Muscle of leg (tissue), 11 donors: ENCODE results near the gene SMAD9. TPM values are rescaled to one million over a fixed set of nuclear protein-coding genes. Genes with fewer than 3 reads are reported as not detected.
"Not testable (repeated sequence)": the region's sequence is repeated elsewhere in the genome, so short reads cannot be mapped to it uniquely, and the experiment has no call there.

Experiments
- DNase-seq: peaks from one replicate; pipeline ENCODE4 v3.0.0; 2013
- H3K27ac ChIP-seq: one replicate; pipeline ENCODE4 v1.5.1; 2013; ENCODE audit warnings: mild to moderate bottlenecking, low read length, control low read depth
- H3K27me3 ChIP-seq: one replicate; pipeline ENCODE4 v1.6.1; 2013; ENCODE audit warnings: low read length; ENCODE audit not compliant: control insufficient read depth, insufficient read depth
- H3K36me3 ChIP-seq: one replicate; pipeline ENCODE4 v1.6.1; 2013; ENCODE audit warnings: low read length; ENCODE audit not compliant: control insufficient read depth, insufficient read depth
- H3K4me1 ChIP-seq: one replicate; pipeline ENCODE4 v1.6.1; 2013; ENCODE audit warnings: low read length; ENCODE audit not compliant: control insufficient read depth, insufficient read depth
- H3K4me3 ChIP-seq: one replicate; pipeline ENCODE4 v1.5.1; 2013; ENCODE audit warnings: low read length, control low read depth
- H3K9me3 ChIP-seq: replicated peaks from 2 replicates; pipeline ENCODE4 v1.6.1; 2013; ENCODE audit warnings: low read depth, low read length; ENCODE audit not compliant: control insufficient read depth
- WGBS: methylation state at CpG from one replicate; pipeline ENCODE4 v1.1.5; 2013; ENCODE audit warnings: missing lambda C conversion rate; ENCODE audit not compliant: insufficient coverage; 5-methylcytosine and 5-hydroxymethylcytosine counted together
- polyA plus RNA-seq, 8 donors: library from polyadenylated mRNA; unstranded; fragments of 120-200 nt; gene quantifications; one replicate each; pipeline versions ENCODE4 v1.2.1 to v1.2.3, GENCODE V29; 2013; ENCODE audit warnings: inconsistent platforms in 1 of 8, low replicate concordance in 1 of 8; ENCODE audit not compliant: insufficient read length in 8 of 8, insufficient read depth in 1 of 8
- total RNA-seq: library from RNA; stranded (reverse); fragments of 120-200 nt; gene quantifications from one replicate; pipeline ENCODE4 v1.2.4, GENCODE V29; 2013

The SMAD9 gene
- total and polyA plus RNA-seq, 9 donors: 12.2 to 20.1 (median 15.8) TPM

DNA sequence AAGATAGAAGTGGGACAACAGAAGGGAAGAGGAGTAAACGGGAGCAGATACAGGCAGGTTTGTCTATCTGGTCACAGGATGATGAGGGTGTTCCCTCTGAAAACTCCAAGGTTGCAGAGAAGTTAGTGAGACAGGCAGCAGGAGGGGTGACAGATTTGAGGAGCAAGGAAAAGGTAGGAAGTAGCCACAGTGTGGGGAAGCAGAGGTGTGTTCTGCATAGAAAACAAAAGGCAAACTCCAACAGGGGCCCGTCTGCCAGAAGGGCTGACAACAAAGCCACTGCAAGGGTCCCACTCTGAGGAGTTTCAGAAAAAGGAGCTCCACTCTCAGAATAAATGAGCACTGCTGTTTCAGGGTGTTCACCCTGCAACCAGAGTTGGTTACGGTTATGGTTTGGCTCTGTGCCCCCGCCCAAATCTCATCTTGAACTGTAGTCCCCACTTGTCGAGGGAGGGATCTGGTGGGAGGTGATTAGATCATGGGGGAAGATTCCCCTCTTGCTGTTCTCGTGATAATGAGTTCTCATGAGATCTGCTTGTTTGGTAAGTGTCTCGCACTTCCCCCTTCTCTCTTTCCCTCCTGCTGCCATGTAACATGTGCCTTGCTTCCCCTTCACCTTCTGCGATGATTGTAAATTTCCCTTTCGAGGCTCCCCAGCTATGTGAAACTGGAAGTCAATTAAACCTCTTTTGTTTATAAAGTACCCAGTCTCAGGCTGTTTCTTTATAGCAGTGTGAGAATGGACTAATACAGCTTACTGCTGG lies 32.1 kb downstream of the SMAD9 start:
- WGBS: 67% methylated on average over 3 of the region's 9 CpGs
- no peak for DNase-seq
- Histone ChIP-seq H3K9me3 (no peaks in the 10 kb centered on the region), H3K4me1 (no peaks in the 10 kb centered on the region), H3K36me3 (no peaks in the 10 kb centered on the region), H3K27ac (no peak overlapping the region), H3K4me3 (no peak overlapping the region), H3K27me3 (no peaks in the 10 kb centered on the region)

- 100% methylated on average over 3 of the region's 6 CpGs for WGBS
- no peak for DNase-seq
- H3K9me3 ChIP-seq: no peaks in the 10 kb centered on the region
Measured at GRCh38 chr13:36885901-36886300, 34.1 kb downstream of the SMAD9 start.

DNA sequence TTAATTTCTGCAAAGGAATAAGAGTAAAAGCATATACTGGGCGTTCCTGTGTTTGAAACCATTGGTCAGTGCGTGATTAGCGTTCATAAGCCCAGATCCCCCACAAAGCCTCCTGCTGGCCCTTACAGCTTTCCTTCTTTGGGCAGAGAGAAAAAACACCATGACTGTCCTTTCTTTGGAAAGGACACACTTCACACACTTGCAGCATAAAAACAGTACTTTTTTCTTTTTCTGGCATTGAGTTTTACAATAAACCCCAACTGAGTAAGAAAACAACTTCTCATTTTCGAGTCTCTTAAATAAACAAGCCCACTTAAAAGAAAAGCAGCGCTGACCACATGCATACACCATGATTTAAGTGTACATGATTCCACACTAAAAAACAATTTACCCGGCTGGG lies 35.8 kb downstream of the SMAD9 start:
- Histone ChIP-seq H3K36me3 (peaks cover 3% of the 10 kb centered on the region), H3K27ac (no peak overlapping the region), H3K9me3 (no peaks in the 10 kb centered on the region), H3K4me1 (peaks cover 4% of the 10 kb centered on the region), H3K27me3 (no peaks in the 10 kb centered on the region), H3K4me3 (no peak overlapping the region)
- no peak for DNase-seq
- 83% methylated on average over 2 of the region's 6 CpGs for WGBS

More at GRCh38 chr13:36885901-36886300, 34.1 kb downstream of the SMAD9 start:
- H3K27ac ChIP-seq: no peak overlapping the region
- H3K27me3 ChIP-seq: no peaks in the 10 kb centered on the region
- H3K4me3 ChIP-seq: no peak overlapping the region
- peaks cover 4% of the 10 kb centered on the region for H3K4me1 ChIP-seq
- no peaks in the 10 kb centered on the region for H3K36me3 ChIP-seq

DNA sequence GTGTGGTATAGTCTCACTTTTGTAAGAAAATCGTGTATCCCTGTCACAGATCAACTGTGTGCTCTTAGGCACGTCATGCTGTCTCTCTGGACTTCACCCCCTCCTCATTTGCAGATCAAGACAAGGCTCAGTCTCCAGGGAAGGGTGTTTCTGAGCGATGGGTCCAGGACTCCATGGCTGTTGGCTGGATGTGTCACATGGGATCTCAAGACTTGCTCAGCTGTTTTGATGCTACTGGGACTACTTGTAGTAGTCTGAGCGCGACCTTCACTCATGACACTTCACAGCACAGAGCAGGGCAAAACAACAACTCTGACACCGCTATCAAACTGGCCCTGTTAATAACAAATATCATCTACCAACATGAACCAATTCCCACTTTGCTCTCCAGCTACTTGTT lies 36.2 kb downstream of the SMAD9 start:
- Histone ChIP-seq H3K4me3 (no peak overlapping the region), H3K27ac (no peak overlapping the region), H3K27me3 (no peaks in the 10 kb centered on the region), H3K9me3 (no peaks in the 10 kb centered on the region), H3K36me3 (peaks cover 7% of the 10 kb centered on the region), H3K4me1 (peaks cover 4% of the 10 kb centered on the region)
- WGBS: 90% methylated on average over 2 of the region's 6 CpGs
- no peak for DNase-seq

GRCh38 chr13:36883392-36883791 lies 36.6 kb downstream of the SMAD9 start:
- H3K27me3 ChIP-seq, H3K4me3 ChIP-seq, H3K9me3 ChIP-seq, H3K27ac ChIP-seq, DNase-seq, H3K36me3 ChIP-seq, H3K4me1 ChIP-seq: not testable (repeated sequence)
- no CpG with 5 or more reads among the region's 5 CpGs for WGBS

GRCh38 chr13:36882829-36883390 lies 37.1 kb downstream of the SMAD9 start:
- H3K4me3 ChIP-seq: no peak overlapping the region
- H3K27ac ChIP-seq: no peak overlapping the region
- H3K36me3 ChIP-seq: peaks cover 7% of the 10 kb centered on the region
- H3K9me3 ChIP-seq: no peaks in the 10 kb centered on the region
- peaks cover 4% of the 10 kb centered on the region for H3K4me1 ChIP-seq
- no peak for DNase-seq
- 77% methylated on average over 2 of the region's 6 CpGs for WGBS
- H3K27me3 ChIP-seq: no peaks in the 10 kb centered on the region

GRCh38 chr13:36880961-36881360 lies 39.1 kb downstream of the SMAD9 start:
- Histone ChIP-seq H3K4me1 (peaks cover 4% of the 10 kb centered on the region), H3K27me3 (no peaks in the 10 kb centered on the region), H3K4me3 (no peak overlapping the region), H3K27ac (no peak overlapping the region), H3K36me3 (peaks cover 10% of the 10 kb centered on the region), H3K9me3 (no peaks in the 10 kb centered on the region)
- DNase-seq: peak; percentile 27
- no CpG with 5 or more reads among the region's 2 CpGs for WGBS

DNA sequence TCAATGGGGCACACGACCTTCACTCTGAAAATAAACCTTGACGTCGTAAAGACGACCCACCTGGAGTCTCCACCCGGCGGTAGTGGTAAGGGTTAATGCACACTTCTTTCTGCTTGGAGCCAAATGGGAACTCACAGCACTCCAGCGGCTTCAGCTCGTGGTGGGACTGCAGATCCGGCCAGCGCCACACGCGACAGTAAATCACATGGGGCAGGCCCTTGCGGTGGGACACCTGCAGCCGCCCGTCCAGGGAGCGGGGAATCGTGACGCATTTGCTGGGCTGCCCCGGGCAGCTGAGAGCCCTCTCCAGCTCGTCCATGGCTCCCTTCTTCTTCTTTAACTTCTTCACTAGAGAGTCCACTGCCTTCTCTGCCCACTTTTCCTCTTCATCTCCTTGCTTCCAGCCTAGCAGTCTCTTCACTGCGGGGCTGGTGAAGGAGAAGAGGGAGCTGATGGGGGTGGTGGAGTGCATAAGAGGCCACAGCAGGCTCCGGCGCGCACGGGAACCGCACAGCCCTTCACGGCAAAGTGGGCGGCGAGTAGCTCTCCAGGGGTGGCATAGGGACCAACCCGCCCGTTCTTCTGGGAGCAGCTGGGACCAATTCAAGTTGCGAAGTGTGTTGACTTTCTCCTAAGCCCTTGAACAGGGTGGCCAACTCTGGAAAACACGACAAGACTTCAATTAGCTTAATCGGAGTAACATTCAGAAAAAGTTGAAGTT lies 40.7 kb downstream of the SMAD9 start:
- Histone ChIP-seq H3K4me1 (peaks cover 4% of the 10 kb centered on the region), H3K27me3 (no peaks in the 10 kb centered on the region), H3K4me3 (no peak overlapping the region), H3K27ac (no peak overlapping the region), H3K36me3 (peaks cover 10% of the 10 kb centered on the region), H3K9me3 (no peaks in the 10 kb centered on the region)
- DNase-seq: no peak
- 82% methylated on average over 30 of the region's 34 CpGs for WGBS

- no peak overlapping the region for H3K27ac ChIP-seq
- DNase-seq: no peak
- H3K9me3 ChIP-seq: no peaks in the 10 kb centered on the region
- 75% methylated on average over 1 of the region's 4 CpGs for WGBS
- no peak overlapping the region for H3K4me3 ChIP-seq
- H3K27me3 ChIP-seq: no peaks in the 10 kb centered on the region
- H3K36me3 ChIP-seq: peaks cover 21% of the 10 kb centered on the region
- no peaks in the 10 kb centered on the region for H3K4me1 ChIP-seq
Measured at GRCh38 chr13:36875961-36876360, 44.1 kb downstream of the SMAD9 start.

DNA sequence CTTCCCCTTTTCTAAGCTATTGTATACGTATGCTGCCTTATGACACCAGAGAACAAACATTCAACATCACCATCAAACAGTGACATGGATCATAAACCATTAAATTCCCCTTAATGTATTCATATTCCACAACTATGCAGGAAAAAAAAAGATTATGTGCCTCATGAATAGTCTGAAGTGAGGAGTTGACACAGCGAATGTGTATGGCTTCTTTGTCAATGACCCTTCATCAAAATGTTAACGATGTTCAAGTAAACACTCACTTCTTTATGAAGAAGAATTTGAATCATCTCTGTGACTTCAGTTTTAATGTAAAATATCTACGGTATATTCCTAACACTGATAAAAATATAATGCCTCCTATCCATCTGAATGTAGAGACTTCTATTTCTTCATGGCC lies 44.6 kb downstream of the SMAD9 start:
- no peak overlapping the region for H3K27ac ChIP-seq
- H3K27me3 ChIP-seq: no peaks in the 10 kb centered on the region
- H3K4me1 ChIP-seq: no peaks in the 10 kb centered on the region
- peaks cover 21% of the 10 kb centered on the region for H3K36me3 ChIP-seq
- no CpG with 5 or more reads among the region's 4 CpGs for WGBS
- no peak overlapping the region for H3K4me3 ChIP-seq
- DNase-seq: no peak
- H3K9me3 ChIP-seq: no peaks in the 10 kb centered on the region
